SKM-1 treated with dmso at 0.1 percent for 144 hours (cell line): Measurements from ENCODE around the gene ACOX3.
"Not testable (repeated sequence)": the region's sequence is repeated elsewhere in the genome, so short reads cannot be mapped to it uniquely, and the experiment has no call there.

Source experiments
- DNase-seq: peaks from one replicate; lab custom pipeline; 2025; ENCODE audit not compliant: unreplicated experiment; lab: John Stamatoyannopoulos, UW

ACOX3 gene

DNA sequence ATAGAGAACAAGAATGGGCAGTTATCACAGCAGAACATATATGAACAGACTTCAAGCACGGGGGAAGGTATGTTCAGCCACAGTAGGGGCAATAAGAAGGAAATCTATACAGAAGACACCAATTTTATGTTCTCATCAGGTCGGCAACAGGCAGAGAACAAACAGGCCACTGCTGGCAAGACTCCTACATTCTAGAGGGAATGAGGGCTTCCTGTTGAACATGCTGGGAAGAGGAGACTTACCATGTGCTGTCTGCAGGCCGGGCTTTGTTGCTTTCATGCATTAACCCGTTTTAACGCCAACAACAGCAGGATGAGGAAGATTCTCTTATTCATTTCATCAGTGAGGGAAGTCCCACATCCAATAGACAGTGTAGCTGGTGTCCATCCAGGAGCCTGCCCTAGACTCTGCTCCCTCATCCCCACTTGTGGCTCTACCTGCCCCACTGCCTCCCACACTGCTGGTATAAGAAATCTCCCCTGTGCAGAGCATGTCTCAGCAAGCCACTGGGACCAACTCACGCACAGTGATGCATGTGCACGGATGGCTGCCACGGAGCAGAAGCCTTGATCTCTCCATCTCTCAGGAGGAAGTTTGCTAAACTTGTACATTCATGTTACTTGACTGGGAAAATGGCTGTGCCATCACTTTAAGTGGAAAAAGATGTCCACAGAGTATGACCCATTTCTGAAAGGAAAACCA, 84.5 kb downstream of the ACOX3 start:
- no peak for DNase-seq

GRCh38 chr4:8355306-8355705, 85.2 kb downstream of the ACOX3 start:
- no peak for DNase-seq

- DNase-seq: no peak
These were observed 86.5 kb downstream of the ACOX3 start for GRCh38 chr4:8353912-8354453.

GRCh38 chr4:8353158-8353669, 87.3 kb downstream of the ACOX3 start:
- DNase-seq: no peak

GRCh38 chr4:8352368-8353157, 88.0 kb downstream of the ACOX3 start:
- no peak for DNase-seq

DNA sequence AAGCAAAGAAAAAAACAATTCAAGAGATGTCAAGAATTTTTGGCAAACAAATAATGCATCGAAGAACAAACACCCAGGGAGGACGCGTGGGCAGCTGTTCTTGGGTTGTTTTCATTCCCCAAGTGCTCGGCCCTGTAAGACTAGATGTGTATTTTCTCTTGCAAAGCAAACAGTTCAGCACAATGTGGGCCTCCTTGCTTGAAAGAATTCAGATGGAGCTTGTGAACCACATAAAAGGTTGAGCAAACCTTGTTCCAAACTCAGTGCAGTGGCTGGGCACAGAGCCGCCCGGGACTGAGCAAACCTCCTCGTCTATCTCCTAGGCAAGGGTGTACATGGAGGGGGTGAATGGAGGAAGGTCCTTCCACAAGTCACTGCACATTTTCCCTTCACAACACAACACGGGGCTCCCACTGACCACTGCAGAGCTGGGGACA, 88.6 kb downstream of the ACOX3 start:
- DNase-seq: no peak

DNA sequence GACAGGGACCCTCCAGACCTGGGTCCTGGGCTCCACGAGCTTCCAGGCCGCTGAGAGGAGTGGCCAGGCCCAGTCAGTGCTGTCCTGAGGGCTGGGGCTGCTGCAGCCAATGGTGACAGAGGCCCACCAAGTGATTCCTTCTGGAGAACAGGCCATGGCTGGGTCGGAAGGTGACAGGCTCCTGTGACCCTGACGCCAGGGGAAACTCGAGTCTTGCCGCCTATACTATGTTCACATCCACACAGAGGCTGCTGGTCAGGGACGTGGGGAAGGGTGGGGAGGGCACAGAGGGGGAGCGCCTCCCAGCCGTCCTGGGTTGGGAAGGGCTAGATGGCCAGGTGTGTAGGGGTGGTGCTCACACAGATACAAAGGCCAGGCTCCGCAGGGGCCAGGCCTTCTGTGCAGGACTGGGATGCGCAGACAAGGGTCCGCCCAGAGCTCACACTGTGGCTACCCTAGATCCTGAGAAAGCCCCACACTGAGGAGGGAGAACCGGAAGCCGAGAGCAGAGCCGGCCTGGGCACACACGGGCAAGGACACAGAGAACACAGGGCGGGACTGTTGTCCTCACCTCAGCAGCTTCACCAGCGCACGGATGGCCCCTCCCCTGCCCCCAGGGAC, 89.6 kb downstream of the ACOX3 start:
- no peak for DNase-seq

GRCh38 chr4:8350352-8350751, 90.2 kb downstream of the ACOX3 start:
- DNase-seq: no peak

- no peak for DNase-seq
These were observed 90.8 kb downstream of the ACOX3 start for GRCh38 chr4:8349664-8350236.

- not testable (repeated sequence) for DNase-seq
These were observed 91.3 kb downstream of the ACOX3 start for GRCh38 chr4:8349236-8349635.

DNA sequence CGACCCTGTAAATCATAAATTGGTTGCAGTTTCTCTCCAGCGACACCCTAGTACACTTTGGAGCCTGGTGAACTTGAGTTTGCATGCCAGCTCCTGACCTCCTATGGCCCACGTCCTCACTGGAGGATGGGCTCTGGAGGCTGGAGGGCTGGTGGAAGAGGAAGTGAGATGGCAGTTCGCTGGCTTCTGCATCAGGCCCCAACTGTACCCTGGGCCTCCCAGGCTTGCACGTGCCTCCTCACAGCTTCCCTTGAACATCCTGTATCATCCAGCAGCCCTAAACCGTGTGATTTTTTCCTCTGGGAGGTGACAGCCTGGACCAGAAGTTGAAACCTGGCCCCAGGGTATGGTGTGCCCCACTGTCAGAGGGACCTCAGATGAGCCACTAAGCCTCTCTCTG, 92.5 kb downstream of the ACOX3 start:
- peak; percentile 79 for DNase-seq

GRCh38 chr4:8347660-8348059, 92.9 kb downstream of the ACOX3 start:
- DNase-seq: no peak

DNA sequence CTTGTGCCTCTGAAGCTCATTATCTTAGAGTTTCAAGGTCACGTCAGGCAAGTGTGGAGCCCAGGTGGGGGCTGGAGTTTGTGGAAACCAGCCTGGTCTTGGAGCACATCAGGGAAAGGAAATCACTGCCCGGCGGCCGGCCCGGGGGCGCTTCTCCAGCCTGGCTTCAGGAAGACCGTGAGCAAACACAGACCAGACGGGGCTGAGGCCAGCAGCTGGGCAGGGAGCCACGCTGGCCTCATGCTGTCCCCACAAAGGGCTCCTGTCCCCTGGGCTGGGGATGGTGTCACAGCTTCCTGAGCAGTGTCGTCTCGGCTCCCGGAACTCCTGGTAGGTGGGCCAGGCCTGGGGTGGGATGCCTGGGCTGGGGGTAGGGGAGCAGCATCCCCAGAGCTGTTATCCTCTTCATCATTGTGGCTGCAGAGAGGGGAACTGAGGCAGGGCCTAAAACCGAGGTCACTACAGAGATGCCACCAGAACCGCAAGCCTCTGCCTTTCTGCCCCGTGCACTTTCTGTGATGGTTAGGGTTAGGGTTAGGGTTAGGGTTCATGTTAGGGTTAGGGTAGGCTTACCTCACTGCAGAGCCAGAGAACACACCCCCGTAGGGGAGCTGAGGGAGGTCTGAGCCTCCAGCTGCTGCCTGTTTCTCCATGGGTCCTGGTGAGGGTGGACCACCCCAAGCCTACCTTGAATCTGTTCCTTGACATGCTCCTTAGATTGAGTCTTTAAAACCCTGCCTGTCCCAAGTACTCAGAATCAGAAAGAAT, 93.5 kb downstream of the ACOX3 start:
- no peak for DNase-seq

GRCh38 chr4:8345946-8346814, 94.3 kb downstream of the ACOX3 start:
- no peak for DNase-seq

GRCh38 chr4:8345053-8345945, 95.2 kb downstream of the ACOX3 start:
- DNase-seq: no peak

GRCh38 chr4:8344377-8344776, 96.1 kb downstream of the ACOX3 start:
- DNase-seq: no peak

DNA sequence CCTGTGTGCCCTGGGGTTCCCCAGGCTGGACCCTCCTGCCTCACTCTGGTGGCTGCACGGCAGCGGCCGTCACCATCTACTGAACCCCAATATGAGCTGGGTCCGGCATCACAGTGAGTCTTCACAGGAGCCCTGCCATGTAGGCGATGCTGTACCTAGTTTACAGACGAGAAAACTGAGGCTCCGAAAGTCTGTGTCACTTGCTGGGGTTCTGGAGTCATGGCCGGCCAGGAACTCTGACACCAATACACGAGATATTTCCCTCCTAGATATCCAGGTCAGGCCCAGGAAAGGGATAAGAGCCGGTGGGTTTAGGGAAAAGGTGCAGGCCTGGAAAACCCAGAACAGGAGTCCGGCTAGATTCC, 96.6 kb downstream of the ACOX3 start:
- DNase-seq: no peak

DNA sequence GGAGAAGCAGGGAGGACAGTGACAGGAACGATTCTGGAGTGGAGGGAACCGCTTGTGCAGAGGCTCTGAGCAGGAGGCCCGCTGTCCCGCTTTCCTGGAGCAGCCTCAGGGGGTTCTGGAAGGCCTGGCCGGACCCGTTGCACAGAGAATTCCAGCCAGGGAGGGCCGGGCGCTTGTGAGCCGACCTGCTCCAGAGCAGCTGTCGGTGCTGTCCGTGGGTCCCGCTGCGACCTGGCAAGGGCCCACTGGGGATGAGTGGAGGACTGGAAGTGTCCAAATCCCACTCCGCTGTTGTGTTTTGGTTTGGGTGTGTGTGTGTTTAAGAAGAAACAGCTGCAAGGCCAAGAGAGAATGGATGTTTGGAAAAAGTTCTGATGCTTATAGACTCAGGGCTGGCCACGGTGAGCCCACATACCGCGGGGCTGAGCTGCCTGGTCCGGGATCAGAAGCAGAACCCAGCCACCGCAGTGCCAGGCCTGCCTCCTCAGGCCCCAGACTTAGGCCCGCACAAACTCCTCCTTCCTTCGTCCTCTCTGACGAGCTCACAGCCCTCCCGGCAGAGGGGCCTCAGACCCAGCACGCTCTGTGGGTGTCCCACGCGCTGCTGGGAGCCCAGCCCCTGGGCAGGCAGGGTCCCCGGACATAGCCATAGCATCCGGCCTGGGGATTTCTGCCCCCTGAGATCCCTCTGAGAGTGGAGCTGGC, 97.1 kb downstream of the ACOX3 start:
- DNase-seq: no peak
